GM12878 (cell line): ENCODE data around the gene RCOR1. TPM values are rescaled to one million over a fixed set of nuclear protein-coding genes. Genes with fewer than 3 reads are reported as not detected.

ENCODE experiments used
- ATAC-seq: fragments of 200-7000 bp; cut with Tn5 transposase; 3 replicates; pipeline ENCODE4 v1.9.1; 2020; ENCODE audit warnings: mild to moderate bottlenecking, moderate library complexity
- BruUV-seq: library from RNA; stranded (reverse); fragments of 400-500 nt; replicated peaks from 2 replicates; lab custom pipeline; 2021; lab: Mats Ljungman, UMichigan
- CTCF ChIA-PET: fragments of 300-600 bp; sonication (Branson Sonifier 250); formaldehyde crosslinking; extraction: SDS; loops from one replicate; lab custom pipeline; 2021; ENCODE audit warnings: inconsistent platforms; lab: Yijun Ruan, JAX
- POLR2A ChIA-PET: fragments of 350-600 bp; formaldehyde crosslinking; extraction: SDS; loops from one replicate; lab custom pipeline; 2021; ENCODE audit warnings: inconsistent platforms; lab: Charles Lee
- RAD21 ChIA-PET: fragments of 300-600 bp; sonication (Branson Sonifier 250); formaldehyde crosslinking; loops from one replicate; lab custom pipeline; 2023; ENCODE audit warnings: antibody characterized with exemption; ENCODE audit not compliant: unreplicated experiment; lab: Charles Lee
- SMC1A ChIA-PET: fragments of 300-600 bp; sonication (Branson Sonifier 250); formaldehyde crosslinking; loops from one replicate; lab custom pipeline; 2023; ENCODE audit not compliant: unreplicated experiment, uncharacterized antibody; lab: Charles Lee
- DNase-seq: peaks from one replicate; pipeline ENCODE4 v3.0.0-alpha.2; 2011; ENCODE audit warnings: low read depth, low spot score
- FAIRE-seq: peaks from 3 replicates; lab custom pipeline; 2011; peaks lifted over from hg19 to GRCh38; lab: Jason Lieb, UNC
- H2AFZ ChIP-seq: 2 replicates; pipeline ENCODE4 v1.6.0; 2011; ENCODE audit warnings: low read depth, low read length, control low read depth; ENCODE audit not compliant: control insufficient read depth
- H3K27ac ChIP-seq: 2 replicates; pipeline ENCODE4 v1.5.1; 2011; ENCODE audit warnings: control low read depth; ENCODE audit not compliant: control insufficient read depth, insufficient read depth
- H3K27me3 ChIP-seq, 2 experiments: replicated peaks in 1 of 2; 2 replicates each; pipeline versions ENCODE4 v1.6.0 to v1.6.1; 2011; ENCODE audit warnings: low read length in 1 of 2; ENCODE audit not compliant: control insufficient read depth in 2 of 2, insufficient read depth in 2 of 2
- H3K36me3 ChIP-seq, 2 experiments: 2 replicates each; pipeline ENCODE4 v1.5.1; 2011; ENCODE audit warnings: low read length in 1 of 2; ENCODE audit not compliant: control insufficient read depth in 2 of 2, insufficient read depth in 2 of 2
- H3K4me1 ChIP-seq: 2 replicates; pipeline ENCODE4 v1.6.1; 2011; ENCODE audit warnings: mild to moderate bottlenecking, low read length, moderate library complexity, mixed read lengths; ENCODE audit not compliant: control insufficient read depth, insufficient read depth
- H3K4me2 ChIP-seq: 2 replicates; pipeline ENCODE4 v1.6.0; 2011; ENCODE audit warnings: control low read depth; ENCODE audit not compliant: control insufficient read depth, insufficient read depth
- H3K4me3 ChIP-seq: fragments of 200-600 bp; sonication (generic); 2 replicates; pipeline ENCODE4 v1.5.1; 2016
- H3K79me2 ChIP-seq: 2 replicates; pipeline ENCODE4 v1.6.0; 2011; ENCODE audit warnings: low read length; ENCODE audit not compliant: control insufficient read depth, insufficient read depth
- H3K9ac ChIP-seq: 2 replicates; pipeline ENCODE4 v1.8.0; 2011; ENCODE audit warnings: low read length, control low read depth, mixed read lengths; ENCODE audit not compliant: control insufficient read depth, insufficient read depth
- H3K9me3 ChIP-seq: replicated peaks from 3 replicates; pipeline ENCODE4 v1.5.1; 2011; ENCODE audit warnings: mild to moderate bottlenecking, low read length; ENCODE audit not compliant: control insufficient read depth, insufficient read depth
- H4K20me1 ChIP-seq: 2 replicates; pipeline ENCODE4 v1.6.0; 2011; ENCODE audit not compliant: control insufficient read depth, insufficient read depth
- ATF3 ChIP-seq: IDR thresholded peaks from 2 replicates; pipeline ENCODE4 v1.6.1; 2011; ENCODE audit warnings: low read depth, mild to moderate bottlenecking, low read length, moderate library complexity, borderline replicate concordance; ENCODE audit errors: extremely low read depth
- HDGF ChIP-seq: fragments of 450-650 bp; IDR thresholded peaks from 2 replicates; pipeline ENCODE4 v1.6.1; 2016; ENCODE audit warnings: antibody characterized with exemption
- SKIL ChIP-seq: fragments of 450-650 bp; IDR thresholded peaks from 2 replicates; pipeline ENCODE4 v1.6.1; 2017; ENCODE audit warnings: mild to moderate bottlenecking, low read depth, inconsistent platforms; ENCODE audit not compliant: poor library complexity, severe bottlenecking
- SMAD1 ChIP-seq: fragments of 450-650 bp; IDR thresholded peaks from 2 replicates; pipeline ENCODE4 v1.6.1; 2018; ENCODE audit warnings: mild to moderate bottlenecking, low read depth; ENCODE audit not compliant: partially characterized antibody
- WGBS: methylation state at CpG from one replicate; pipeline ENCODE4 v1.1.6; 2016; ENCODE audit warnings: low lambda C conversion rate; ENCODE audit not compliant: insufficient replicate concordance, insufficient coverage; ENCODE audit errors: missing lambda C conversion rate; 5-methylcytosine and 5-hydroxymethylcytosine counted together
- in situ Hi-C: fragments of 300-500 bp; cut with MboI; formaldehyde crosslinking; loops from 9 replicates; pipeline ENCODE4 v1.14.3; 2018; ENCODE audit warnings: mixed read lengths
- intact Hi-C: fragments of 100-400 bp; cut with micrococcal nuclease; formaldehyde crosslinking; loops from one replicate; pipeline ENCODE4 v1.14.2; 2022; ENCODE audit not compliant: unreplicated experiment
- polyA plus RNA-seq, 11 experiments: library from polyadenylated mRNA; depleted of rRNA in 4 of 11; unstranded in 6 of 11; stranded (reverse) in 5 of 11; fragments of >200 nt; fragmentation: Nextera tagmentation in 4 of 11; fragmentation: Illumina TruSeq in 1 of 11; extraction: Ambion mirVana in 4 of 11; extraction: Trizol in 1 of 11; gene quantifications; 1 replicate in 1 of 11; 2 replicates in 10 of 11; pipeline versions ENCODE4 v1.2.1 to v1.2.3, GENCODE V29; 2011 to 2016; ENCODE audit warnings: inconsistent platforms in 2 of 11, missing spikeins in 2 of 11, low read depth in 1 of 11
- total RNA-seq, 4 experiments: library from RNA; depleted of rRNA in 3 of 4; stranded (reverse); fragments of >200 nt in 3 of 4; fragmentation: Illumina TruSeq in 1 of 4; extraction: Trizol in 1 of 4; gene quantifications; 2 replicates each; pipeline versions ENCODE4 v1.2.1 to v1.2.3, GENCODE V29; 2013 to 2021

RCOR1 gene
- total and polyA plus RNA-seq, 10 of the 15 experiments (the other 5 are each of a cell fraction or from before 2014, with no cell fraction given): 1.6 to 12.2 (median 4.4) TPM

DNA sequence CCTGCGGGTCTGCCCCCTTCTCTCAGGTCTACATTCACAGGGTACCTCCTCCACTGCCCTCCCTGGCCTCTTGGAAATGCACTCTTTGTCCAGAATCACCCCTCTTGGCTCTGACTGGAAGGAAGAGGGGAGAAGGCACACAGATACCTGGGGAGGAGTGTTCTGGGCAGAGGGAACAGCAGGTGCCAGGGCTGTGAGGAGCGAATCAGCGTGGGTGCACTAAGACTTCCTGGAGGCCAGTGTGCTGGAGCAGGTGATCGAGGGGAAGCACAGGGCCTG is 176.5 kb downstream of the RCOR1 start:
- RAD21 ChIA-PET: interaction anchor here (0.9 to 1.8 kb wide), 5 partner anchors 12 to 74 kb away, joined by 3 to 7 read pairs (median 4); no protein-coding TSS in a partner anchor
- SMC1A ChIA-PET: interaction anchor here (1.0 to 2.8 kb wide), 6 partner anchors 9 to 74 kb away, joined by 3 to 9 read pairs (median 4); no protein-coding TSS in a partner anchor
- intact Hi-C loops (no loop called here), in situ Hi-C loops (no loop called here)
- no peak for FAIRE-seq
- BruUV-seq: no TSS peak
- H3K36me3 ChIP-seq: no peaks in the 10 kb centered on the region
- CTCF ChIA-PET: interaction anchor here (1.0 to 2.4 kb wide), 4 partner anchors 9 to 174 kb away, joined by 4 to 9 read pairs (median 6); no protein-coding TSS in a partner anchor
- POLR2A ChIA-PET: interaction anchor here (1.0 to 2.3 kb wide), 5 partner anchors 10 to 73 kb away, joined by 3 to 9 read pairs (median 8); no protein-coding TSS in a partner anchor
- no peaks in the 10 kb centered on the region for H3K27me3 ChIP-seq
- peaks cover 51% of the 10 kb centered on the region for H3K4me1 ChIP-seq
- no peak for DNase-seq
- no peak overlapping the region for H3K9ac ChIP-seq
- ATAC-seq: no peak
- no peak overlapping the region for H3K4me3 ChIP-seq
- no peaks in the 10 kb centered on the region; the same call in 1 of the 2 replicates for H3K79me2 ChIP-seq
- WGBS: 96% methylated on average over 4 of the region's 4 CpGs
- no peaks in the 10 kb centered on the region; the same call in 2 of the 3 replicates for H3K9me3 ChIP-seq
- H2AFZ ChIP-seq: no peak overlapping the region
- TF ChIP-seq SMAD1: no peak
- peak; percentile 24; the same call in 1 of the 2 replicates for TF ChIP-seq HDGF
- no peak for TF ChIP-seq ATF3
- TF ChIP-seq SKIL: no peak
- peak overlapping the region; percentile 82 for H3K27ac ChIP-seq
- no peak overlapping the region for H3K4me2 ChIP-seq
- H4K20me1 ChIP-seq: no peaks in the 10 kb centered on the region
